ENCODE results near the gene GSE1.

DNA sequence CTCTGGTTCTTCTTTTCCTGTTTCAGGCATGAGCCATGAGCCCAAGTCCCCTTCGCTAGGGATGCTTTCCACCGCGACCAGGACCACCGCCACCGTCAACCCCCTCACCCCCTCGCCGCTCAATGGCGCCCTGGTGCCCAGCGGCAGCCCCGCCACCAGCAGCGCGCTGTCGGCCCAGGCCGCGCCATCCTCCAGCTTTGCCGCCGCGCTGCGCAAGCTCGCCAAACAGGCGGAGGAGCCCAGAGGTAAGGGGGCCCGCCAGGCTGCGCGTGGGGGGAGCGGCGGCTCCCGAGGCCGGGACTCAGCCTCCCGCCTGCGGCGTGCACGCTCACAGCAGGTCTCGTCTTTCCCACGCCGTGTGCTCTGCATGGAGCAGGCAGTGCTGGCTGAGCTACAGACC, 20.8 kb downstream of the GSE1 start:
- TF ChIP-seq REST (IDR thresholded peaks at IDR 0.05; ENCODE audit: insufficient replicate concordance, low read depth) = no peak
- no peak for TF ChIP-seq CTCF (IDR thresholded peaks at IDR 0.05; ENCODE audit: insufficient read depth, low read length)

Data from HL-60 (cell line).